Breast epithelium (tissue), 3 donors: ENCODE results near the gene KIT.

Experiments used
- POLR2AphosphoS5 ChIP-seq, 3 donors: sonication (generic); formaldehyde crosslinking; IDR thresholded peaks; one replicate each; pipeline ENCODE4 v1.6.1; 2017; ENCODE audit warnings: antibody characterized with exemption in 3 of 3
- TF ChIP-seq, protein P1 (sequence below), 3 donors: fragments of 450-650 bp; IDR thresholded peaks; one replicate each; pipeline ENCODE4 v1.5.1; 2016 to 2017; ENCODE audit warnings: antibody characterized with exemption in 3 of 3, mild to moderate bottlenecking in 3 of 3, moderate library complexity in 3 of 3

DNA sequence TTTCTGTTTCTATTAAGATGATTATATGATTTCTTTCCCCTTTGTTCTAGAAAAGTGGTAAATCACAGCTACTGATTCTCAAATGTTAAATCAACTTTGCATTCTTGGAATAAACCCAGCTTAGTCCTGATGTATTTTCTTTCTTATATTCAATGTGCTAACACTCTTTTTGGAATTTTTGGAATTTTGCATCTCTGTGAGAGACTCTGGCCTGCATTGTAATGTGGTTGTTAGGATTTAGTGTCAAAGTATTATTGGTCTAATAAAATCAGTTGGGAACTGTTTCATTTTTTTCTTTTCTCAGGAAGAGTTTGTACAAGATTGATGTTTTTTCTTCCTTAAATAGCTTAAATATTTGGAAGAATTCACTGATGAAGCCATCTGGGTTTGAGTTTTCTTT is 109.6 kb downstream of the KIT start:
- TF ChIP-seq, protein P1, sequence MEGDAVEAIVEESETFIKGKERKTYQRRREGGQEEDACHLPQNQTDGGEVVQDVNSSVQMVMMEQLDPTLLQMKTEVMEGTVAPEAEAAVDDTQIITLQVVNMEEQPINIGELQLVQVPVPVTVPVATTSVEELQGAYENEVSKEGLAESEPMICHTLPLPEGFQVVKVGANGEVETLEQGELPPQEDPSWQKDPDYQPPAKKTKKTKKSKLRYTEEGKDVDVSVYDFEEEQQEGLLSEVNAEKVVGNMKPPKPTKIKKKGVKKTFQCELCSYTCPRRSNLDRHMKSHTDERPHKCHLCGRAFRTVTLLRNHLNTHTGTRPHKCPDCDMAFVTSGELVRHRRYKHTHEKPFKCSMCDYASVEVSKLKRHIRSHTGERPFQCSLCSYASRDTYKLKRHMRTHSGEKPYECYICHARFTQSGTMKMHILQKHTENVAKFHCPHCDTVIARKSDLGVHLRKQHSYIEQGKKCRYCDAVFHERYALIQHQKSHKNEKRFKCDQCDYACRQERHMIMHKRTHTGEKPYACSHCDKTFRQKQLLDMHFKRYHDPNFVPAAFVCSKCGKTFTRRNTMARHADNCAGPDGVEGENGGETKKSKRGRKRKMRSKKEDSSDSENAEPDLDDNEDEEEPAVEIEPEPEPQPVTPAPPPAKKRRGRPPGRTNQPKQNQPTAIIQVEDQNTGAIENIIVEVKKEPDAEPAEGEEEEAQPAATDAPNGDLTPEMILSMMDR (IDR thresholded peaks at IDR 0.05), result no peak
- TF ChIP-seq POLR2AphosphoS5 (IDR thresholded peaks at IDR 0.05), result no peak
